OCI-LY3 (cell line): Measurements from ENCODE around the gene SLC7A7.

Experiments used
- EZH2phosphoT487 ChIP-seq: fragments of 200-600 bp; shearing (Covaris generic); IDR thresholded peaks from 2 replicates; pipeline ENCODE4 v1.6.1; 2018; ENCODE audit warnings: antibody characterized with exemption, mixed run types, low read depth
- TF ChIP-seq, protein P1 (sequence below): fragments of 200-600, 300-600 bp; sonication (generic); IDR thresholded peaks from 2 replicates; pipeline ENCODE4 v1.5.1; 2014; ENCODE audit warnings: antibody characterized with exemption, low read length, low read depth

DNA sequence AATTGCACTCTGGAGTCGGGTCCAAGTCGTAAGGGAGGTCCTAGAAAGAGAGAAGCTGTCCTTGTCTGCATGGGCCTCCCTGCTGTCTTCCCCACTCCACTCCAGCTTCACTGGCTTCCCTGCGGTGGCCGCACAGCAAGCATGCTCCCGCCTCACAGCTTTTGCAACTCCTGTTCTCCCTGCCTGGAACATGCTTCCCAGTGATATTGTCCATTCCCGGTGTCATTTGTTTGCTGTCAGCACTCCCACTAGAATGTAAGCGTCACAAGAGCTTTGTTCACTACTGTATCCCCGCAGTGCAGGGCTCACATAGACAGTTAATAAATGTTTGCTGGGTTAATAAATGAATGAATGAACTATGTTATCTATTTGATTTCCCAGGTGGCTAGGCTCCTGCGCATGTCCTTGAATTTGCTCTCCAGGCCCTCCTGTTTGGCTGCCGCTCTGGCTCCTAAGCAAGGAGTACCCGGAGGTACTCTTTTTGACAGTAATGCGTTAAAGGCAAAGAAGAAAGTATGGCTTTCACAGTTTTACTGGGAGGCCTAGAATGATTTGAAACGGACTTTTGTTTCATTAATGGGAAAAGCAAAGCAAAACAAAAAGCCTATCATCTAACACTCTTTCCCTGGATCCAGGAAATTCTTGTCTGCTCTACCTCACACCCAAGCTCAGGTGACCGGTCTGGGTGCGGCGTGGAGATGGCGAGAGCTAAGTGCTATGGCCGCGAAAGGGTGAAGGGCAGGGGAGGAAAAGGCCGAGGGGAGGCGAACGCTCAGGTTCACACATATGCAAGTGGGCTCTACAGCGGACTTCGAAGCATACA lies 6.2 kb upstream of the SLC7A7 start:
- TF ChIP-seq, protein P1, sequence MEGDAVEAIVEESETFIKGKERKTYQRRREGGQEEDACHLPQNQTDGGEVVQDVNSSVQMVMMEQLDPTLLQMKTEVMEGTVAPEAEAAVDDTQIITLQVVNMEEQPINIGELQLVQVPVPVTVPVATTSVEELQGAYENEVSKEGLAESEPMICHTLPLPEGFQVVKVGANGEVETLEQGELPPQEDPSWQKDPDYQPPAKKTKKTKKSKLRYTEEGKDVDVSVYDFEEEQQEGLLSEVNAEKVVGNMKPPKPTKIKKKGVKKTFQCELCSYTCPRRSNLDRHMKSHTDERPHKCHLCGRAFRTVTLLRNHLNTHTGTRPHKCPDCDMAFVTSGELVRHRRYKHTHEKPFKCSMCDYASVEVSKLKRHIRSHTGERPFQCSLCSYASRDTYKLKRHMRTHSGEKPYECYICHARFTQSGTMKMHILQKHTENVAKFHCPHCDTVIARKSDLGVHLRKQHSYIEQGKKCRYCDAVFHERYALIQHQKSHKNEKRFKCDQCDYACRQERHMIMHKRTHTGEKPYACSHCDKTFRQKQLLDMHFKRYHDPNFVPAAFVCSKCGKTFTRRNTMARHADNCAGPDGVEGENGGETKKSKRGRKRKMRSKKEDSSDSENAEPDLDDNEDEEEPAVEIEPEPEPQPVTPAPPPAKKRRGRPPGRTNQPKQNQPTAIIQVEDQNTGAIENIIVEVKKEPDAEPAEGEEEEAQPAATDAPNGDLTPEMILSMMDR: no peak
- TF ChIP-seq EZH2phosphoT487: no peak
